ENCODE data around the gene MRRF. TPM values are rescaled to one million over a fixed set of nuclear protein-coding genes. Genes with fewer than 3 reads are reported as not detected.

Gene MRRF
- total and polyA plus RNA-seq, 2 donors (not counting 3 experiments of a cell fraction or from before 2014, with no cell fraction given), result 27.2 to 36.4 TPM

DNA sequence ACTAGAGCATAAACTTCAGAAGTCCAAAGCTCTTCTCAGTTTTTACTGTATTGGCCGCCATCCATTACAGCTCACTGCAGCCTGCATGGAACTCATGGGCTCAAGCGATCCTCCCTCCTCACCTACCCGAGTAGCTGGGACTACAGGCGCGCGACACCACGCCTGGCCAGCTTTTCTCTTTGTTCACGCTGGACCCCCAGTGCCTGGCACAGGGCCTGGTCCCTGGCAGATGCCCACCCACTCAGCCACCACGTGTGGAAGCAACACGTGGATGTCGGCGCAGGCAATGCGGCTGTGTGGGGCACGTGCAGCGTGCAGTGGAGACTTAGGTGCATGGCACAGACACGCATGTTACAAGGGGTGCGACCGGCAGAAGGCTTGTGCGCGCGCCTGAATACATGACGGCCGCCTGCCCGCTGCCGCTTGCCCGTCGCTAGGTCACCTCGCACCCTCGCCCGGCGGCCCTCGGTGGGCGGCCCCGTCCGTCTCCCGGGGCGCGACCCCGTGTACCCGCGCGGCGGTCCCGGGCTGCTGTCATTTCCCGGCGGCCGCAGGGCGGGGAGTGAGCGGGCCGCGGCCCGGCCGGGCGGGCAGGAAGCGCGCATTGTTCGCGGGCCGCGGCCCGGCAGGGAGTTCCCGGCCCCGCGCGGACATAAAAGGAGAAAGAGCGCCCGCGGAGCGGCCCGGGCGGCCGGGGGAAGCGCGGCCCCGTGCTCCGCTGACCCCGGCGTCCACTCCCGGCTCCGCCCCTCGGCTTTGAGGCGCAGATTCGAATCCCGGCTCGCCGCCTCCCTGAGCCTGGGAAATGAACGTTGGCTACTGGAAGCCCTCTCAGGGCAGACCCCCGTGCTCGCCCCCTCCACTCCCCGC, 82.0 kb downstream of the MRRF start:
- Histone ChIP-seq H3K9me1 (replicated peaks; ENCODE audit: control insufficient read depth, extremely low read depth, insufficient read depth, low read length) (no peaks in the 10 kb centered on the region), H2AFZ (ENCODE audit: low read depth, low read length) (peak overlapping the region; percentile 69), H4K20me1 (replicated peaks; ENCODE audit: control insufficient read depth, extremely low read depth, insufficient read depth, low read length) (no peaks in the 10 kb centered on the region), H3K36me3 (ENCODE audit: control insufficient read depth in 2 of 2, extremely low read depth in 1 of 2, insufficient read depth in 2 of 2, low read length in 2 of 2) (no peaks in the 10 kb centered on the region), H3K9me3 (replicated peaks; ENCODE audit: control insufficient read depth, insufficient read depth, low read length) (no peaks in the 10 kb centered on the region), H3K27ac (ENCODE audit: insufficient read depth, low read depth, low read length) (peak overlapping the region; percentile 47), H3K4me1 (ENCODE audit: control insufficient read depth, extremely low read depth, insufficient read depth, low read length) (peaks cover 23% of the 10 kb centered on the region), H3K4me2 (ENCODE audit: insufficient read depth, low read length) (peak overlapping the region; percentile 54), H3K4me3 (replicated peaks in 1 of 3; ENCODE audit: insufficient read depth in 1 of 3, low read depth in 1 of 3, low read length in 3 of 3) (peak overlapping the region; percentile 13 to 33 (median 21)), H3K9ac (replicated peaks; ENCODE audit: extremely low read depth, insufficient read depth, low read length) (peak overlapping the region; percentile 44), H3K79me2 (ENCODE audit: control insufficient read depth, insufficient read depth, low read length) (no peaks in the 10 kb centered on the region), H3K27me3 (ENCODE audit: control insufficient read depth in 2 of 2, insufficient read depth in 2 of 2, low read length in 2 of 2) (no peaks in the 10 kb centered on the region)
- dilution Hi-C loops (cut with MboI; ENCODE audit: extremely low pct_ligation_motif_present, low sequenced_read_pairs) (no loop called here), intact Hi-C loops (cut with micrococcal nuclease) (loop anchor here (1.0 to 2.0 kb wide), 4 partner anchors 11 to 118 kb away; partner anchors contain the start of gene LHX6)
- FAIRE-seq (peak; percentile 49), DNase-seq (ENCODE audit: low read depth, low spot score) (peak; percentile 59)
- CTCF ChIA-PET, result interaction anchor here (0.7 to 12.9 kb wide), 9 partner anchors 11 to 249 kb away, joined by 3 to 576 read pairs (median 4); partner anchors contain the start of genes MRRF and RBM18
- POLR2A ChIA-PET, result no interaction called here
- TF ChIP-seq POLR2AphosphoS5 (IDR thresholded peaks at IDR 0.05; ENCODE audit: insufficient read depth, low read depth, low read length) (peak; percentile 78), FOS (IDR thresholded peaks at IDR 0.05; ENCODE audit: borderline replicate concordance, insufficient read depth, low read length) (no peak), POLR2A (IDR thresholded peaks at IDR 0.05; ENCODE audit: low read depth, low read length) (no peak), MYC (IDR thresholded peaks at IDR 0.05; ENCODE audit: low read depth, low read length) (peak; percentile 40), EZH2 (IDR thresholded peaks at IDR 0.05; ENCODE audit: borderline replicate concordance, low read depth, low read length, severe bottlenecking) (no peak), JUN (IDR thresholded peaks at IDR 0.05; ENCODE audit: borderline replicate concordance, insufficient read depth, insufficient read length, low read depth) (no peak), GATA2 (IDR thresholded peaks at IDR 0.05; ENCODE audit: insufficient read depth, insufficient read length, low read depth, low read length) (no peak)
- TF ChIP-seq, protein P1, sequence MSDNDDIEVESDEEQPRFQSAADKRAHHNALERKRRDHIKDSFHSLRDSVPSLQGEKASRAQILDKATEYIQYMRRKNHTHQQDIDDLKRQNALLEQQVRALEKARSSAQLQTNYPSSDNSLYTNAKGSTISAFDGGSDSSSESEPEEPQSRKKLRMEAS (IDR thresholded peaks at IDR 0.05; ENCODE audit: insufficient read depth, insufficient read length), result peak; percentile 92
- TF ChIP-seq, protein P2, sequence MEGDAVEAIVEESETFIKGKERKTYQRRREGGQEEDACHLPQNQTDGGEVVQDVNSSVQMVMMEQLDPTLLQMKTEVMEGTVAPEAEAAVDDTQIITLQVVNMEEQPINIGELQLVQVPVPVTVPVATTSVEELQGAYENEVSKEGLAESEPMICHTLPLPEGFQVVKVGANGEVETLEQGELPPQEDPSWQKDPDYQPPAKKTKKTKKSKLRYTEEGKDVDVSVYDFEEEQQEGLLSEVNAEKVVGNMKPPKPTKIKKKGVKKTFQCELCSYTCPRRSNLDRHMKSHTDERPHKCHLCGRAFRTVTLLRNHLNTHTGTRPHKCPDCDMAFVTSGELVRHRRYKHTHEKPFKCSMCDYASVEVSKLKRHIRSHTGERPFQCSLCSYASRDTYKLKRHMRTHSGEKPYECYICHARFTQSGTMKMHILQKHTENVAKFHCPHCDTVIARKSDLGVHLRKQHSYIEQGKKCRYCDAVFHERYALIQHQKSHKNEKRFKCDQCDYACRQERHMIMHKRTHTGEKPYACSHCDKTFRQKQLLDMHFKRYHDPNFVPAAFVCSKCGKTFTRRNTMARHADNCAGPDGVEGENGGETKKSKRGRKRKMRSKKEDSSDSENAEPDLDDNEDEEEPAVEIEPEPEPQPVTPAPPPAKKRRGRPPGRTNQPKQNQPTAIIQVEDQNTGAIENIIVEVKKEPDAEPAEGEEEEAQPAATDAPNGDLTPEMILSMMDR (IDR thresholded peaks at IDR 0.05; ENCODE audit: extremely low read depth in 1 of 2, insufficient read depth in 1 of 2, low read depth in 1 of 2, low read length in 2 of 2), result no peak
- BruUV-seq (replicated peaks), result no TSS peak

Measured in endothelial cell of umbilical vein (primary cell).